ENCODE measurements around the gene GMPPA. TPM values are rescaled to one million over a fixed set of nuclear protein-coding genes. Genes with fewer than 3 reads are reported as not detected.

The GMPPA gene
- total and polyA plus RNA-seq, 3 donors from 2014 or later, result 19.6 to 28.3 (median 24.6) TPM

GRCh38 chr2:219515874-219516629 is 17.4 kb downstream of the GMPPA start:
- H3K27me3 ChIP-seq, result no peaks in the 10 kb centered on the region
- no peak overlapping the region for H3K27ac ChIP-seq
- no peak overlapping the region for H3K4me3 ChIP-seq
- no peak for TF ChIP-seq CTCF (IDR thresholded peaks at IDR 0.05)
- no peak for TF ChIP-seq POLR2A (IDR thresholded peaks at IDR 0.05)
- intact Hi-C loops (cut with DNase I; ENCODE audit: low total_unique reads), result no loop called here
- DNase-seq, result no peak
- WGBS, 2 donors, result 81 to 88% methylated on average over 15 to 17 of the region's 17 CpGs
- H3K36me3 ChIP-seq (ENCODE audit: low read depth, missing control alignments), result no peaks in the 10 kb centered on the region
- no peaks in the 10 kb centered on the region for H3K4me1 ChIP-seq
- H3K9me3 ChIP-seq, result no peaks in the 10 kb centered on the region

- no peak for TF ChIP-seq CTCF (IDR thresholded peaks at IDR 0.05)
- no peak for TF ChIP-seq POLR2A (IDR thresholded peaks at IDR 0.05)
- Histone ChIP-seq H3K4me3 (no peak overlapping the region), H3K4me1 (no peaks in the 10 kb centered on the region), H3K36me3 (ENCODE audit: low read depth, missing control alignments) (no peaks in the 10 kb centered on the region), H3K9me3 (no peaks in the 10 kb centered on the region), H3K27ac (no peak overlapping the region), H3K27me3 (no peaks in the 10 kb centered on the region)
- no peak for DNase-seq
- intact Hi-C loops (cut with DNase I; ENCODE audit: low total_unique reads), result no loop called here
- 65 to 77% methylated on average over 7 of the region's 7 CpGs for WGBS, 2 donors
Observed at GRCh38 chr2:219516888-219517287, 18.2 kb downstream of the GMPPA start.

- Histone ChIP-seq H3K27me3 (no peaks in the 10 kb centered on the region), H3K4me1 (peaks cover 6% of the 10 kb centered on the region), H3K4me3 (no peak overlapping the region), H3K27ac (no peak overlapping the region), H3K9me3 (no peaks in the 10 kb centered on the region), H3K36me3 (ENCODE audit: low read depth, missing control alignments) (no peaks in the 10 kb centered on the region)
- WGBS, 2 donors, result 68 to 70% methylated on average over 10 of the region's 10 CpGs
- no peak for DNase-seq
- intact Hi-C loops (cut with DNase I; ENCODE audit: low total_unique reads), result no loop called here
- TF ChIP-seq POLR2A (IDR thresholded peaks at IDR 0.05) (no peak), CTCF (IDR thresholded peaks at IDR 0.05) (no peak)
Observed at GRCh38 chr2:219517954-219518778, 19.5 kb downstream of the GMPPA start.

GRCh38 chr2:219519526-219519916 is 20.8 kb downstream of the GMPPA start:
- Histone ChIP-seq H3K9me3 (no peaks in the 10 kb centered on the region), H3K4me3 (no peak overlapping the region), H3K27ac (no peak overlapping the region), H3K36me3 (ENCODE audit: low read depth, missing control alignments) (no peaks in the 10 kb centered on the region), H3K4me1 (peaks cover 11% of the 10 kb centered on the region), H3K27me3 (no peaks in the 10 kb centered on the region)
- intact Hi-C loops (cut with DNase I; ENCODE audit: low total_unique reads), result no loop called here
- no peak for TF ChIP-seq POLR2A (IDR thresholded peaks at IDR 0.05)
- no peak for TF ChIP-seq CTCF (IDR thresholded peaks at IDR 0.05)
- WGBS, 2 donors, result 86 to 90% methylated on average over 9 of the region's 9 CpGs
- DNase-seq, result no peak
